ENCODE data around the gene RASAL1.

DNA sequence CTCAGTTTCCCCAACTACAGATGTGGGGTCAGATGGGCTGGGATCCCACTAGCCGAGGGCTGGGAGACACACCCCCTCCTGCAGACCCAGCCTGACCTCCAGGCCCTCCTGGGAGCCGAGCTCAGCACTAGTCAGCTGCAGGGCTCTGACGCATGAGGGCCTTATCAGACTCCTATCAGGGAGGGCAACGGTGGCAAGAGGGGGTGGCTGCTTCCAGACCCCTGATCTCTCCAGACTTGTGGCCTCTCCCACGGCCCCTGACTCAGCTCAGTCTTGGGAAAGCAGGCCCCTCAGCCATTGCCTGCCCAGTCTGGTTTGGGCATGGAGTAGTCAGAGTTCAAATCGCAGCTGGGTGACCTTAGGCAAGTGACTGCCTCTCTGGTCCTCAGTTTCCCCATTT lies 2.5 kb downstream of the RASAL1 start:
- TF ChIP-seq, protein P1, sequence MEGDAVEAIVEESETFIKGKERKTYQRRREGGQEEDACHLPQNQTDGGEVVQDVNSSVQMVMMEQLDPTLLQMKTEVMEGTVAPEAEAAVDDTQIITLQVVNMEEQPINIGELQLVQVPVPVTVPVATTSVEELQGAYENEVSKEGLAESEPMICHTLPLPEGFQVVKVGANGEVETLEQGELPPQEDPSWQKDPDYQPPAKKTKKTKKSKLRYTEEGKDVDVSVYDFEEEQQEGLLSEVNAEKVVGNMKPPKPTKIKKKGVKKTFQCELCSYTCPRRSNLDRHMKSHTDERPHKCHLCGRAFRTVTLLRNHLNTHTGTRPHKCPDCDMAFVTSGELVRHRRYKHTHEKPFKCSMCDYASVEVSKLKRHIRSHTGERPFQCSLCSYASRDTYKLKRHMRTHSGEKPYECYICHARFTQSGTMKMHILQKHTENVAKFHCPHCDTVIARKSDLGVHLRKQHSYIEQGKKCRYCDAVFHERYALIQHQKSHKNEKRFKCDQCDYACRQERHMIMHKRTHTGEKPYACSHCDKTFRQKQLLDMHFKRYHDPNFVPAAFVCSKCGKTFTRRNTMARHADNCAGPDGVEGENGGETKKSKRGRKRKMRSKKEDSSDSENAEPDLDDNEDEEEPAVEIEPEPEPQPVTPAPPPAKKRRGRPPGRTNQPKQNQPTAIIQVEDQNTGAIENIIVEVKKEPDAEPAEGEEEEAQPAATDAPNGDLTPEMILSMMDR (IDR thresholded peaks at IDR 0.05 in 8 of 11, conservative IDR thresholded peaks at IDR 0.05 in 3 of 11): no peak
- TF ChIP-seq POLR2AphosphoS5 (IDR thresholded peaks at IDR 0.05): no peak
- no peak for TF ChIP-seq POLR2A (IDR thresholded peaks at IDR 0.05)
